H1 (cell line): ENCODE data around the gene FAM227B. TPM values are rescaled to one million over a fixed set of nuclear protein-coding genes. Genes with fewer than 3 reads are reported as not detected.

Source experiments
- CTCF ChIA-PET: fragments of 300-600 bp; sonication (Branson Sonifier 250); formaldehyde crosslinking; loops from one replicate; lab custom pipeline; 2021; ENCODE audit not compliant: partially characterized antibody; lab: Charles Lee
- POLR2A ChIA-PET: fragments of 300-600 bp; sonication (Branson Sonifier 250); formaldehyde crosslinking; loops from one replicate; lab custom pipeline; 2021; ENCODE audit warnings: inconsistent platforms; ENCODE audit not compliant: partially characterized antibody; lab: Charles Lee
- DNase-seq, 2 experiments: peaks; one replicate each; pipeline versions ENCODE4 v3.0.0 to v3.0.0-alpha.2; 2010 to 2022; ENCODE audit warnings: low spot score in 2 of 2, low read depth in 1 of 2, mixed read lengths in 1 of 2
- FAIRE-seq: peaks from 2 replicates; lab custom pipeline; 2011; peaks lifted over from hg19 to GRCh38; lab: Jason Lieb, UNC
- H2AFZ ChIP-seq: 2 replicates; pipeline ENCODE4 v1.8.1; 2012; ENCODE audit warnings: low read length, inconsistent platforms
- H2AK5ac ChIP-seq: 2 replicates; pipeline ENCODE4 v1.6.1; 2013; ENCODE audit warnings: low read depth, low read length
- H2BK120ac ChIP-seq: replicated peaks from 2 replicates; pipeline ENCODE3; 2013; ENCODE audit warnings: low read depth, low read length, inconsistent platforms
- H2BK12ac ChIP-seq: 2 replicates; pipeline ENCODE4 v1.6.1; 2013; ENCODE audit warnings: low read depth, low read length
- H2BK15ac ChIP-seq: 2 replicates; pipeline ENCODE4 v1.6.1; 2013; ENCODE audit warnings: low read length
- H2BK20ac ChIP-seq: 2 replicates; pipeline ENCODE4 v1.6.1; 2013; ENCODE audit warnings: low read length
- H2BK5ac ChIP-seq: 2 replicates; pipeline ENCODE4 v1.6.1; 2013; ENCODE audit warnings: low read depth, low read length
- H3K14ac ChIP-seq: 2 replicates; pipeline ENCODE4 v1.6.1; 2013; ENCODE audit warnings: inconsistent platforms; ENCODE audit not compliant: insufficient read length
- H3K18ac ChIP-seq: 2 replicates; pipeline ENCODE4 v1.6.1; 2013; ENCODE audit warnings: low read length; ENCODE audit errors: extremely low read depth
- H3K23ac ChIP-seq: 2 replicates; pipeline ENCODE4 v1.6.1; 2013; ENCODE audit warnings: inconsistent platforms; ENCODE audit not compliant: insufficient read length
- H3K23me2 ChIP-seq: 2 replicates; pipeline ENCODE4 v1.6.1; 2013; ENCODE audit warnings: low read depth, low read length
- H3K27ac ChIP-seq: 2 replicates; pipeline ENCODE4 v1.6.1; 2011; ENCODE audit warnings: low read depth, low read length, inconsistent platforms
- H3K27me3 ChIP-seq, 4 experiments: replicated peaks in 1 of 4; 1 replicate in 1 of 4; 2 replicates in 3 of 4; pipeline versions ENCODE4 v1.6.1 to v1.8.1; 2011 to 2013; ENCODE audit warnings: low read length in 3 of 4, mild to moderate bottlenecking in 3 of 4, inconsistent platforms in 2 of 4, mixed read lengths in 2 of 4, moderate library complexity in 1 of 4; ENCODE audit not compliant: control insufficient read depth in 3 of 4, insufficient read depth in 3 of 4; ENCODE audit errors: extremely low read depth in 1 of 4
- H3K36me3 ChIP-seq, 4 experiments: 2 replicates each; pipeline versions ENCODE4 v1.6.1 to v1.8.1; 2011 to 2013; ENCODE audit warnings: mild to moderate bottlenecking in 4 of 4, low read length in 3 of 4, moderate library complexity in 2 of 4, control low read depth in 1 of 4, inconsistent platforms in 1 of 4; ENCODE audit not compliant: insufficient read depth in 4 of 4, control insufficient read depth in 2 of 4
- H3K4ac ChIP-seq: replicated peaks from 2 replicates; pipeline ENCODE3; 2013; ENCODE audit warnings: low read length, low read depth, mixed read lengths, inconsistent platforms; ENCODE audit not compliant: insufficient read length
- H3K4me1 ChIP-seq, 4 experiments: replicated peaks in 1 of 4; 1 replicate in 1 of 4; 2 replicates in 3 of 4; pipeline versions ENCODE4 v1.6.1 to v1.8.1; 2011 to 2013; ENCODE audit warnings: low read length in 3 of 4, inconsistent platforms in 2 of 4, mixed read lengths in 1 of 4; ENCODE audit not compliant: insufficient read depth in 4 of 4, control insufficient read depth in 3 of 4
- H3K4me2 ChIP-seq, 2 experiments: 2 replicates each; pipeline versions ENCODE4 v1.6.1 to v1.8.1; 2011 to 2013; ENCODE audit warnings: low read depth in 2 of 2, low read length in 2 of 2, control low read depth in 1 of 2, inconsistent platforms in 1 of 2, mild to moderate bottlenecking in 1 of 2; ENCODE audit not compliant: insufficient read depth in 1 of 2
- H3K4me3 ChIP-seq, 4 experiments: fragments of 200-600, 300-600 bp in 1 of 4; sonication (generic), shearing (Covaris generic), sonication (Bioruptor Twin) in 1 of 4; 2 replicates each; pipeline versions ENCODE4 v1.5.1 to v1.8.1; 2011 to 2016; ENCODE audit warnings: low read length in 4 of 4, low read depth in 3 of 4, control low read depth in 2 of 4, inconsistent platforms in 2 of 4, mild to moderate bottlenecking in 2 of 4, mixed read lengths in 1 of 4, moderate library complexity in 1 of 4; ENCODE audit not compliant: insufficient read depth in 2 of 4; ENCODE audit errors: extremely low read depth in 1 of 4
- H3K56ac ChIP-seq: replicated peaks from 2 replicates; pipeline ENCODE3; 2013; ENCODE audit warnings: low read depth, mild to moderate bottlenecking, mixed read lengths, low read length, inconsistent platforms; ENCODE audit not compliant: insufficient read length
- H3K79me1 ChIP-seq: 2 replicates; pipeline ENCODE4 v1.6.1; 2013; ENCODE audit warnings: low read depth, low read length, control low read depth
- H3K79me2 ChIP-seq, 2 experiments: 2 replicates each; pipeline versions ENCODE4 v1.6.1 to v1.8.1; 2012 to 2013; ENCODE audit warnings: low read length in 2 of 2, mild to moderate bottlenecking in 2 of 2, inconsistent platforms in 1 of 2; ENCODE audit not compliant: insufficient read depth in 2 of 2, control insufficient read depth in 1 of 2
- H3K9ac ChIP-seq, 4 experiments: replicated peaks in 1 of 4; 1 replicate in 1 of 4; 2 replicates in 3 of 4; pipeline versions ENCODE4 v1.6.1 to v1.8.1; 2011 to 2013; ENCODE audit warnings: low read depth in 3 of 4, low read length in 3 of 4, control low read depth in 2 of 4, mild to moderate bottlenecking in 2 of 4, moderate library complexity in 2 of 4, inconsistent platforms in 1 of 4; ENCODE audit errors: extremely low read depth in 1 of 4
- H3K9me3 ChIP-seq, 2 experiments: 2 replicates each; pipeline versions ENCODE4 v1.6.1 to v1.8.1; 2012 to 2013; ENCODE audit warnings: mild to moderate bottlenecking in 2 of 2, moderate library complexity in 2 of 2, control low read depth in 1 of 2, inconsistent platforms in 1 of 2, low read depth in 1 of 2, low read length in 1 of 2, mixed read lengths in 1 of 2; ENCODE audit not compliant: insufficient read depth in 2 of 2
- H4K20me1 ChIP-seq, 2 experiments: replicated peaks in 1 of 2; 2 replicates each; pipeline versions ENCODE3 to v1.8.1; 2011 to 2013; ENCODE audit warnings: inconsistent platforms in 2 of 2, low read length in 2 of 2, mild to moderate bottlenecking in 1 of 2; ENCODE audit not compliant: insufficient read depth in 2 of 2, control insufficient read depth in 1 of 2
- H4K5ac ChIP-seq: 2 replicates; pipeline ENCODE4 v1.6.1; 2013; ENCODE audit warnings: low read length, low read depth, mixed read lengths, inconsistent platforms; ENCODE audit not compliant: insufficient read length
- H4K8ac ChIP-seq: 2 replicates; pipeline ENCODE4 v1.8.0; 2013; ENCODE audit warnings: mild to moderate bottlenecking, moderate library complexity, low read length, inconsistent platforms; ENCODE audit not compliant: insufficient read depth; ENCODE audit errors: extremely low read depth
- H4K91ac ChIP-seq: replicated peaks from 2 replicates; pipeline ENCODE3; 2013; ENCODE audit warnings: low read length, mixed read lengths, inconsistent platforms; ENCODE audit not compliant: insufficient read length
- CBX8 ChIP-seq: fragments of 300-800, 300-1000 bp; sonication (generic); IDR thresholded peaks from 2 replicates; pipeline ENCODE4 v1.7.1; 2016; ENCODE audit warnings: low read depth, low read length, borderline replicate concordance
- GABPA ChIP-seq: IDR thresholded peaks from 2 replicates; pipeline ENCODE4 v1.6.1; 2011; ENCODE audit warnings: mild to moderate bottlenecking, low read length, moderate library complexity, borderline replicate concordance; ENCODE audit not compliant: insufficient read depth
- HDAC2 ChIP-seq, 2 experiments: fragments of 300-600 bp in 1 of 2; sonication (generic) in 1 of 2; IDR thresholded peaks; 2 replicates each; pipeline ENCODE4 v1.6.1; 2011 to 2012; ENCODE audit warnings: low read depth in 2 of 2, low read length in 2 of 2, mild to moderate bottlenecking in 2 of 2, moderate library complexity in 2 of 2, borderline replicate concordance in 1 of 2, inconsistent platforms in 1 of 2
- KDM5A ChIP-seq: fragments of 200-600 bp; IDR thresholded peaks from 2 replicates; pipeline ENCODE4 v1.7.1; 2012; ENCODE audit warnings: mild to moderate bottlenecking, low read length, inconsistent platforms, mixed read lengths
- MAFK ChIP-seq: IDR thresholded peaks from 2 replicates; pipeline ENCODE4 v1.6.1; 2012; ENCODE audit warnings: low read depth, mild to moderate bottlenecking, improper control_type of control experiment, low read length
- POU5F1 ChIP-seq: IDR thresholded peaks from 2 replicates; pipeline ENCODE4 v1.6.1; 2011; ENCODE audit warnings: low read depth, mild to moderate bottlenecking, low read length, moderate library complexity
- RFX5 ChIP-seq: IDR thresholded peaks from 2 replicates; pipeline ENCODE4 v1.6.1; 2011; ENCODE audit warnings: low read depth, low read length, improper control_type of control experiment, borderline replicate concordance
- SIRT6 ChIP-seq: IDR thresholded peaks from one replicate; pipeline ENCODE4 v1.7.1; 2012; ENCODE audit warnings: low read length, inconsistent platforms
- SP4 ChIP-seq: IDR thresholded peaks from 2 replicates; pipeline ENCODE4 v1.6.1; 2012; ENCODE audit warnings: low read length, inconsistent platforms
- SUZ12 ChIP-seq: fragments of 200-600 bp; sonication (generic); IDR thresholded peaks from 2 replicates; pipeline ENCODE4 v1.6.1; 2012; ENCODE audit warnings: mild to moderate bottlenecking, inconsistent platforms, low read length, moderate library complexity, mixed read lengths
- TAF1 ChIP-seq: IDR thresholded peaks from 2 replicates; pipeline ENCODE4 v1.6.1; 2011; ENCODE audit warnings: mild to moderate bottlenecking, low read depth, low read length
- TBP ChIP-seq: IDR thresholded peaks from 2 replicates; pipeline ENCODE4 v1.6.1; 2011; ENCODE audit warnings: low read depth, low read length, improper control_type of control experiment
- polyA plus RNA-seq, 7 experiments: library from polyadenylated mRNA; depleted of rRNA in 3 of 7; stranded (reverse) in 5 of 7; unstranded in 2 of 7; fragments of >200 nt in 5 of 7; fragments of 200-250 nt in 2 of 7; gene quantifications; 1 replicate in 5 of 7; 2 replicates in 1 of 7; 4 replicates in 1 of 7; pipeline versions ENCODE4 v1.2.1 to v1.2.3, GENCODE V29; 2011 to 2013; ENCODE audit warnings: missing spikeins in 2 of 7, mixed read lengths in 2 of 7
- total RNA-seq: library from RNA; stranded (reverse); fragmentation: NEBNext Ultra II Directional; extraction: Animal tissue kit (Norgen Biotek cat#: 25700); gene quantifications from 2 replicates; pipeline ENCODE4 v1.2.1, GENCODE V29; 2021
- TF ChIP-seq, protein P1 (sequence below): IDR thresholded peaks from 2 replicates; pipeline ENCODE4 v1.6.1; 2012; ENCODE audit warnings: inconsistent platforms

FAM227B gene
- total and polyA plus RNA-seq, 2 of the 8 experiments (the other 6 are each of a cell fraction or from before 2014, with no cell fraction given), result 4.0 to 6.5 TPM

- no peak overlapping the region for H3K4ac ChIP-seq
- H3K23me2 ChIP-seq, result no peaks in the 10 kb centered on the region; the same call in 1 of the 2 replicates
- no peak for DNase-seq
- H3K23ac ChIP-seq, result no peak overlapping the region
- H3K14ac ChIP-seq, result no peak overlapping the region
- no peaks in the 10 kb centered on the region for H4K20me1 ChIP-seq
- no peak overlapping the region for H2BK5ac ChIP-seq
- H3K27ac ChIP-seq, result no peak overlapping the region
- H3K56ac ChIP-seq, result no peak overlapping the region
- H3K4me2 ChIP-seq, result no peak overlapping the region
- H2BK20ac ChIP-seq, result no peak overlapping the region
- no peaks in the 10 kb centered on the region for H3K36me3 ChIP-seq
- no peak overlapping the region for H4K8ac ChIP-seq
- H3K9me3 ChIP-seq, result peaks cover 0 to 2% of the 10 kb centered on the region in 2 experiments; a peak in 1 of 4 replicates
- H3K4me1 ChIP-seq, result peaks cover 0 to 5% (median 0%) of the 10 kb centered on the region in 4 experiments; a peak in 1 of 7 replicates
- TF ChIP-seq CBX8, result no peak
- TF ChIP-seq TAF1, result no peak
- TF ChIP-seq RFX5, result no peak
- no peak for TF ChIP-seq SP4
- no peak for TF ChIP-seq POU5F1
- TF ChIP-seq SUZ12, result no peak
- TF ChIP-seq, protein P1, sequence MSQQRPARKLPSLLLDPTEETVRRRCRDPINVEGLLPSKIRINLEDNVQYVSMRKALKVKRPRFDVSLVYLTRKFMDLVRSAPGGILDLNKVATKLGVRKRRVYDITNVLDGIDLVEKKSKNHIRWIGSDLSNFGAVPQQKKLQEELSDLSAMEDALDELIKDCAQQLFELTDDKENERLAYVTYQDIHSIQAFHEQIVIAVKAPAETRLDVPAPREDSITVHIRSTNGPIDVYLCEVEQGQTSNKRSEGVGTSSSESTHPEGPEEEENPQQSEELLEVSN, result no peak
- TF ChIP-seq SIRT6, result no peak
- TF ChIP-seq HDAC2 (IDR thresholded peaks at IDR 0.05; ENCODE audit: borderline replicate concordance in 1 of 2, low read depth in 2 of 2, low read length in 2 of 2), result no peak
- no peak for TF ChIP-seq KDM5A
- no peak for TF ChIP-seq MAFK
- TF ChIP-seq TBP, result no peak
- no peak for TF ChIP-seq GABPA
- TF ChIP-seq, all 59 proteins: peak for 0
- Histone ChIP-seq H2AK5ac (no peak overlapping the region), H3K79me1 (no peaks in the 10 kb centered on the region), H3K27me3 (no peaks in the 10 kb centered on the region), H3K18ac (no peak overlapping the region), H4K91ac (no peak overlapping the region), H2BK15ac (no peak overlapping the region), H2AFZ (no peak overlapping the region), H2BK12ac (no peak overlapping the region), H3K79me2 (no peaks in the 10 kb centered on the region; a peak in 1 of 4 replicates), H2BK120ac (no peak overlapping the region), H3K9ac (no peak overlapping the region), H4K5ac (no peak overlapping the region), H3K4me3 (no peak overlapping the region)
- FAIRE-seq, result no peak
- ChIA-PET POLR2A (interaction anchor here (0.6 to 0.8 kb wide), 2 partner anchors 49 to 68 kb away, joined by 3 read pairs; no protein-coding TSS in a partner anchor), CTCF (interaction anchor here (0.7 to 2.7 kb wide), 2 partner anchors 123 to 128 kb away, joined by 3 to 7 read pairs; partner anchors contain the start of gene FGF7)
Observed at GRCh38 chr15:49293941-49294340, 326.7 kb downstream of the FAM227B start.
